Measurements from ENCODE around the gene CD81. TPM values are rescaled to one million over a fixed set of nuclear protein-coding genes. Genes with fewer than 3 reads are reported as not detected.

Gene CD81
- total and polyA plus RNA-seq, 9 of the 15 experiments (the other 6 are each of a cell fraction or from before 2014, with no cell fraction given), result 2.4 to 189 (median 61.7) TPM

DNA sequence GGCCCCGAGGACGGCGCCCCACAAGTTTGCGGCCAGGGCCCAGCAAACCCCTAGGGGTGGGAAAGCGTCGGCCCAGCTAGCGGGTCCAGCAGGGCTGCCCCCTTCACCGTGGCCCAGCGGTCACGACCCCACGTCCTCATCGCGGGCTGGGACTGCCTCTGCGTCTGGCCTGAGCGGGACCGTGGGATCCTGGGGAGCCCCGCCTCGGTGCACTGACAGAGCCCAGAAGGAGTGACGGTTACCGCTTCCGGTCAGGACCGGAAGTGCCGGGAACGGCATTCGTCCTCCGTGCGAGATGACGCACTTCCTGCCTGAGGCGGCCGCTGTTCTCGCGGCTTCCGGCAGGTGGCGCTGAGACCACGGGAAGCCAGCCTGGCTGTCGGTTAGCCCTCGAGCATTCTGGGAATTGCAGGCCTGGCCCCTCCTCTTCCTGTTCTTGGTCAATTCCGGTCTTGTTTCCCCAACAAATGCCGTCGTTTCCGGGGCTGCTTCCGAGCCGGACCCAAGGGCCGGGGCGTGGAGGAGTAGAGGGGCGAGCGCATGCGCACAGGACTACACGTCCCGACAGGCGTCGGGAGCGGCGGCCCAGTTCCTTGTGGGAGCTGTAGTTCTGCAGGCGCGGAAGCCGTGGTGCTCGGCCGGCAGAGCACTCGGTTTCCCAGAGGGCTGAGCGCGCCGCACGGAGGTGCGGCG lies 23.1 kb downstream of the CD81 start, which contains the start of gene TSSC4 (continued):
- TF ChIP-seq MTA3 (IDR thresholded peaks at IDR 0.05; ENCODE audit: borderline replicate concordance) (peak; percentile 96), CREBBP (IDR thresholded peaks at IDR 0.05; ENCODE audit: low read depth, low read length) (no peak), CHD2 (IDR thresholded peaks at IDR 0.05; ENCODE audit: low read depth, low read length) (no peak; the same call in 1 of the 2 replicates), ILF3 (IDR thresholded peaks at IDR 0.05; ENCODE audit: borderline replicate concordance) (peak; percentile 59; the same call in 1 of the 2 replicates), TBP (optimal IDR thresholded peaks at IDR 0.05; ENCODE audit: low read depth, low read length) (peak; percentile 55), ZNF165 (CRISPR knock-in tag; IDR thresholded peaks at IDR 0.05; ENCODE audit: borderline replicate concordance) (0 out of 2 replicates have a peak, but pooled peaks have one; percentile 44), TAF7 (tag; IDR thresholded peaks at IDR 0.05) (no peak), HNRNPH1 (optimal IDR thresholded peaks at IDR 0.05; ENCODE audit: low read depth, low read length) (no peak), MAZ (CRISPR knock-in tag; conservative IDR thresholded peaks at IDR 0.05 in 1 of 2, IDR thresholded peaks at IDR 0.05 in 1 of 2) (peak; percentile 70 to 75), SRF (CRISPR knock-in tag; IDR thresholded peaks at IDR 0.05) (peak; percentile 38 to 84; a peak in 1 of 4 replicates), MLX (CRISPR knock-in tag; conservative IDR thresholded peaks at IDR 0.05) (0 out of 4 replicates have a peak, but pooled peaks of 1 of the 2 experiments have one; percentile 85), HOMEZ (CRISPR knock-in tag; IDR thresholded peaks at IDR 0.05) (0 out of 2 replicates have a peak, but pooled peaks have one; percentile 85), NCOR1 (IDR thresholded peaks at IDR 0.05) (0 out of 2 replicates have a peak, but pooled peaks have one; percentile 36), FOXJ2 (tag; IDR thresholded peaks at IDR 0.05) (peak; percentile 88), RBM14 (IDR thresholded peaks at IDR 0.05; ENCODE audit: borderline replicate concordance, insufficient read depth, low read depth, low read length) (0 out of 2 replicates have a peak, but pooled peaks have one; percentile 29), KDM5B (IDR thresholded peaks at IDR 0.05; ENCODE audit: insufficient replicate concordance, low read depth, low read length) (peak; percentile 77), ZNF134 (CRISPR knock-in tag; conservative IDR thresholded peaks at IDR 0.05) (peak; percentile 86), VEZF1 (CRISPR knock-in tag; IDR thresholded peaks at IDR 0.05) (peak; percentile 81), ZFX (CRISPR knock-in tag; IDR thresholded peaks at IDR 0.05) (peak; percentile 79), KDM4B (IDR thresholded peaks at IDR 0.05; ENCODE audit: borderline replicate concordance in 2 of 2, low read depth in 1 of 2) (peak in 1 of 2 experiments; percentile 95; a peak in 2 of 4 replicates), SIN3B (IDR thresholded peaks at IDR 0.05; ENCODE audit: low read depth) (peak; percentile 65)
- TF ChIP-seq, protein P1, sequence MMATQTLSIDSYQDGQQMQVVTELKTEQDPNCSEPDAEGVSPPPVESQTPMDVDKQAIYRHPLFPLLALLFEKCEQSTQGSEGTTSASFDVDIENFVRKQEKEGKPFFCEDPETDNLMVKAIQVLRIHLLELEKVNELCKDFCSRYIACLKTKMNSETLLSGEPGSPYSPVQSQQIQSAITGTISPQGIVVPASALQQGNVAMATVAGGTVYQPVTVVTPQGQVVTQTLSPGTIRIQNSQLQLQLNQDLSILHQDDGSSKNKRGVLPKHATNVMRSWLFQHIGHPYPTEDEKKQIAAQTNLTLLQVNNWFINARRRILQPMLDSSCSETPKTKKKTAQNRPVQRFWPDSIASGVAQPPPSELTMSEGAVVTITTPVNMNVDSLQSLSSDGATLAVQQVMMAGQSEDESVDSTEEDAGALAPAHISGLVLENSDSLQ (IDR thresholded peaks at IDR 0.05), result peak; percentile 92
